ENCODE measurements around the gene SH3RF2.

SH3RF2 gene

GRCh38 chr5:145903113-145903512 lies 33.3 kb upstream of the SH3RF2 start:
- no peak for DNase-seq (ENCODE audit: low spot score)
- in situ Hi-C loops (cut with MboI; ENCODE audit: low sequenced_read_pairs, unreplicated experiment) = no loop called here
- no peak for TF ChIP-seq CTCF (IDR thresholded peaks at IDR 0.05; ENCODE audit: borderline replicate concordance, control extremely low read depth, extremely low read depth, insufficient read depth, missing control alignments)

- TF ChIP-seq CTCF (IDR thresholded peaks at IDR 0.05; ENCODE audit: borderline replicate concordance, control extremely low read depth, extremely low read depth, insufficient read depth, missing control alignments) = no peak
- no peak for DNase-seq (ENCODE audit: low spot score)
- in situ Hi-C loops (cut with MboI; ENCODE audit: low sequenced_read_pairs, unreplicated experiment) = no loop called here
Observed at GRCh38 chr5:145903867-145904266, 32.5 kb upstream of the SH3RF2 start.

- TF ChIP-seq CTCF (IDR thresholded peaks at IDR 0.05; ENCODE audit: borderline replicate concordance, control extremely low read depth, extremely low read depth, insufficient read depth, missing control alignments) = no peak
- no peak for DNase-seq (ENCODE audit: low spot score)
- in situ Hi-C loops (cut with MboI; ENCODE audit: low sequenced_read_pairs, unreplicated experiment) = no loop called here
Observed at GRCh38 chr5:145904743-145905142, 31.6 kb upstream of the SH3RF2 start.

GRCh38 chr5:145906401-145906800 lies 30.0 kb upstream of the SH3RF2 start:
- in situ Hi-C loops (cut with MboI; ENCODE audit: low sequenced_read_pairs, unreplicated experiment) = no loop called here
- no peak for DNase-seq (ENCODE audit: low spot score)
- TF ChIP-seq CTCF (IDR thresholded peaks at IDR 0.05; ENCODE audit: borderline replicate concordance, control extremely low read depth, extremely low read depth, insufficient read depth, missing control alignments) = no peak

- no peak for DNase-seq (ENCODE audit: low spot score)
- in situ Hi-C loops (cut with MboI; ENCODE audit: low sequenced_read_pairs, unreplicated experiment) = no loop called here
- no peak for TF ChIP-seq CTCF (IDR thresholded peaks at IDR 0.05; ENCODE audit: borderline replicate concordance, control extremely low read depth, extremely low read depth, insufficient read depth, missing control alignments)
Observed at GRCh38 chr5:145908206-145908960, 28.0 kb upstream of the SH3RF2 start.

GRCh38 chr5:145911164-145911563 lies 25.2 kb upstream of the SH3RF2 start:
- no peak for TF ChIP-seq CTCF (IDR thresholded peaks at IDR 0.05; ENCODE audit: borderline replicate concordance, control extremely low read depth, extremely low read depth, insufficient read depth, missing control alignments)
- DNase-seq (ENCODE audit: low spot score) = no peak
- in situ Hi-C loops (cut with MboI; ENCODE audit: low sequenced_read_pairs, unreplicated experiment) = no loop called here

Data from GM13976 (cell line).